HCT116 (cell line): Measurements from ENCODE around the gene PLSCR4. TPM values are rescaled to one million over a fixed set of nuclear protein-coding genes. Genes with fewer than 3 reads are reported as not detected.

Experiments used
- ATAC-seq: fragments of 200-7000 bp; cut with Tn5 transposase; 2 replicates; pipeline ENCODE4 v1.9.1; 2020; ENCODE audit warnings: mild to moderate bottlenecking, moderate library complexity
- BruUV-seq: library from RNA; stranded (reverse); fragments of 400-500 nt; replicated peaks from 2 replicates; lab custom pipeline; 2021; lab: Mats Ljungman, UMichigan
- CTCF ChIA-PET: fragments of 300-600 bp; sonication (Branson Sonifier 250); formaldehyde crosslinking; loops from one replicate; lab custom pipeline; 2021; ENCODE audit warnings: antibody characterized with exemption; lab: Charles Lee
- POLR2A ChIA-PET: fragments of 300-600, 350-600 bp; sonication (Branson Sonifier 250); formaldehyde crosslinking; loops from one replicate; lab custom pipeline; 2021; ENCODE audit warnings: antibody characterized with exemption; lab: Charles Lee
- RAD21 ChIA-PET, 2 experiments: fragments of 300-600 bp; sonication (Branson Sonifier 250); formaldehyde crosslinking; loops; one replicate each; lab custom pipeline; 2023; ENCODE audit warnings: low total read pairs in 2 of 2; ENCODE audit not compliant: uncharacterized antibody in 2 of 2, unreplicated experiment in 2 of 2, low non-redundant PET in 1 of 2; lab: Charles Lee
- DNase-seq: peaks from one replicate; pipeline ENCODE4 v3.0.0-alpha.2; 2010; ENCODE audit warnings: low read depth, low spot score
- H2AFZ ChIP-seq: fragments of 200-600 bp; shearing (Covaris generic), sonication (generic); 2 replicates; pipeline ENCODE4 v1.6.1; 2017; ENCODE audit warnings: low read depth, mixed run types, mixed read lengths, antibody characterized with exemption, low read length; ENCODE audit not compliant: poor library complexity, severe bottlenecking
- H3K27ac ChIP-seq: 2 replicates; pipeline ENCODE4 v1.5.1; 2012; ENCODE audit warnings: low read depth, low read length
- H3K27me3 ChIP-seq: fragments of 200-600 bp; sonication (generic); 2 replicates; pipeline ENCODE4 v1.6.1; 2016; ENCODE audit warnings: mixed run types, low read length, mixed read lengths; ENCODE audit not compliant: insufficient read depth
- H3K36me3 ChIP-seq, 2 experiments: fragments of 200-500 bp in 1 of 2; fragments of 200-600 bp in 1 of 2; sonication (Bioruptor generic) in 1 of 2; sonication (generic) in 1 of 2; 2 replicates each; pipeline versions ENCODE4 v1.5.1 to v1.6.1; 2014 to 2016; ENCODE audit warnings: low read length in 2 of 2, inconsistent platforms in 1 of 2, mixed read lengths in 1 of 2, mixed run types in 1 of 2; ENCODE audit not compliant: insufficient read depth in 2 of 2, control insufficient read depth in 1 of 2
- H3K4me1 ChIP-seq, 2 experiments: fragments of 200-600 bp in 1 of 2; sonication (generic) in 1 of 2; 2 replicates each; pipeline versions ENCODE4 v1.5.1 to v1.6.1; 2012 to 2017; ENCODE audit warnings: low read length in 2 of 2, inconsistent platforms in 1 of 2, mild to moderate bottlenecking in 1 of 2, mixed read lengths in 1 of 2, mixed run types in 1 of 2, moderate library complexity in 1 of 2; ENCODE audit not compliant: insufficient read depth in 2 of 2, control insufficient read depth in 1 of 2
- H3K4me2 ChIP-seq: fragments of 200-600 bp; sonication (generic); 2 replicates; pipeline ENCODE4 v1.6.1; 2017; ENCODE audit warnings: mixed run types, low read length, mixed read lengths
- H3K4me3 ChIP-seq, 2 experiments: fragments of 200-600 bp in 1 of 2; sonication (generic) in 1 of 2; replicated peaks in 1 of 2; 2 replicates each; pipeline ENCODE4 v1.5.1; 2011 to 2016; ENCODE audit warnings: low read length in 2 of 2, control low read depth in 1 of 2, low read depth in 1 of 2, mild to moderate bottlenecking in 1 of 2, mixed read lengths in 1 of 2, mixed run types in 1 of 2
- H3K79me2 ChIP-seq: fragments of 200-600 bp; sonication (generic); 2 replicates; pipeline ENCODE4 v1.6.1; 2017; ENCODE audit warnings: mild to moderate bottlenecking, mixed run types, low read length, moderate library complexity, mixed read lengths; ENCODE audit not compliant: insufficient read depth
- H3K9ac ChIP-seq: fragments of 200-600 bp; sonication (generic); 2 replicates; pipeline ENCODE4 v1.6.1; 2016; ENCODE audit warnings: low read length, mixed read lengths
- H3K9me2 ChIP-seq: fragments of 200-600 bp; sonication (generic), shearing (Covaris generic); 2 replicates; pipeline ENCODE4 v1.6.1; 2017; ENCODE audit warnings: mixed run types, mild to moderate bottlenecking, moderate library complexity; ENCODE audit not compliant: insufficient read depth
- H3K9me3 ChIP-seq, 2 experiments: fragments of 200-500 bp in 1 of 2; fragments of 200-600 bp in 1 of 2; sonication (Bioruptor generic) in 1 of 2; sonication (generic) in 1 of 2; 2 replicates each; pipeline ENCODE4 v1.6.1; 2014 to 2017; ENCODE audit warnings: low read length in 2 of 2, mixed read lengths in 2 of 2, inconsistent platforms in 1 of 2, low read depth in 1 of 2, mild to moderate bottlenecking in 1 of 2, mixed run types in 1 of 2, moderate library complexity in 1 of 2; ENCODE audit not compliant: control insufficient read depth in 1 of 2, insufficient read depth in 1 of 2
- H4K20me1 ChIP-seq: fragments of 200-600 bp; sonication (generic), shearing (Covaris generic); 2 replicates; pipeline ENCODE4 v1.6.1; 2017; ENCODE audit warnings: mixed run types, mild to moderate bottlenecking, moderate library complexity; ENCODE audit not compliant: insufficient read depth
- ATF3 ChIP-seq: IDR thresholded peaks from 2 replicates; pipeline ENCODE4 v1.6.1; 2012
- CBX3 ChIP-seq: IDR thresholded peaks from 2 replicates; pipeline ENCODE4 v1.6.1; 2012; ENCODE audit warnings: low read depth
- RAD21 ChIP-seq: IDR thresholded peaks from 2 replicates; pipeline ENCODE4 v1.6.1; 2012; ENCODE audit warnings: low read depth, mild to moderate bottlenecking
- REST ChIP-seq: IDR thresholded peaks from 2 replicates; pipeline ENCODE4 v1.6.1; 2012; ENCODE audit warnings: low read depth
- SIN3A ChIP-seq: IDR thresholded peaks from 2 replicates; pipeline ENCODE4 v1.6.1; 2012; ENCODE audit warnings: low read depth
- SRF ChIP-seq: IDR thresholded peaks from 2 replicates; pipeline ENCODE4 v1.6.1; 2012; ENCODE audit warnings: low read depth
- ZFX ChIP-seq: fragments of 450-650 bp; IDR thresholded peaks from 2 replicates; pipeline ENCODE4 v1.6.1; 2017
- intact Hi-C: fragments of 100-400 bp; cut with micrococcal nuclease; formaldehyde crosslinking; loops from 2 replicates; pipeline ENCODE4 v1.10.0; 2022
- total RNA-seq: library from RNA; stranded (reverse); gene quantifications from one replicate; pipeline ENCODE4 v1.2.1, GENCODE V29; 2021; ENCODE audit not compliant: unreplicated experiment

PLSCR4 gene
- total RNA-seq, 1 experiment from 2014 or later, result 4.1 TPM

- no peak for TF ChIP-seq RAD21
- TF ChIP-seq ATF3, result no peak
- TF ChIP-seq CBX3, result no peak
These were observed 90.5 kb downstream of the PLSCR4 start (continued) for GRCh38 chr3:146160321-146160963.

- no peaks in the 10 kb centered on the region for H3K27me3 ChIP-seq
- RAD21 ChIA-PET, result no interaction called here
- H3K9me3 ChIP-seq, result no peaks in the 10 kb centered on the region
- H3K36me3 ChIP-seq, result no peaks in the 10 kb centered on the region
- no peak for ATAC-seq
- peak overlapping the region; percentile 64 to 71 for H3K4me3 ChIP-seq
- TF ChIP-seq SRF, result 0 out of 2 replicates have a peak, but pooled peaks have one; percentile 26
- peak; percentile 31; the same call in 1 of the 2 replicates for TF ChIP-seq RAD21
- TF ChIP-seq REST, result no peak
- no peak for TF ChIP-seq SIN3A
- no peak for TF ChIP-seq ZFX
- POLR2A ChIA-PET, result no interaction called here
- H4K20me1 ChIP-seq, result no peaks in the 10 kb centered on the region
- H3K4me1 ChIP-seq, result peaks cover 9 to 20% of the 10 kb centered on the region in 2 experiments; a peak in 3 of 4 replicates
- peak overlapping the region; percentile 69 for H3K27ac ChIP-seq
- peak overlapping the region; percentile 70 for H3K9ac ChIP-seq
- no peaks in the 10 kb centered on the region for H3K9me2 ChIP-seq
- H2AFZ ChIP-seq, result peak overlapping the region; percentile 55
- BruUV-seq, result no TSS peak
- CTCF ChIA-PET, result interaction anchor here (0.7 to 1.3 kb wide), 3 partner anchors 94 to 383 kb away, joined by 3 to 5 read pairs (median 3); no protein-coding TSS in a partner anchor
- intact Hi-C loops, result no loop called here
- H3K79me2 ChIP-seq, result no peaks in the 10 kb centered on the region
- H3K4me2 ChIP-seq, result peak overlapping the region; percentile 89
- no peak for DNase-seq
These were observed 91.1 kb downstream of the PLSCR4 start for GRCh38 chr3:146159616-146160320.
